Immature natural killer cell (primary cell): ENCODE data around the gene GEMIN7. TPM values are rescaled to one million over a fixed set of nuclear protein-coding genes. Genes with fewer than 3 reads are reported as not detected.

ENCODE experiments used
- DNase-seq, 3 donors: peaks; one replicate each; pipeline ENCODE4 v3.0.0; 2022; ENCODE audit warnings: mixed read lengths in 1 of 3
- H3K27ac Mint-ChIP-seq, 6 donors: one replicate each; pipeline ENCODE4 v1.8.0; 2020; ENCODE audit warnings: mixed read lengths in 6 of 6, mild to moderate bottlenecking in 5 of 6, inconsistent platforms in 4 of 6, moderate library complexity in 3 of 6
- H3K27me3 Mint-ChIP-seq, 3 donors: one replicate each; pipeline ENCODE4 v1.8.0; 2020 to 2021; ENCODE audit warnings: low read depth in 3 of 3, mild to moderate bottlenecking in 3 of 3, mixed read lengths in 3 of 3, moderate library complexity in 3 of 3, inconsistent platforms in 1 of 3
- H3K36me3 Mint-ChIP-seq, 3 donors: one replicate each; pipeline ENCODE4 v1.8.0; 2020; ENCODE audit warnings: mixed read lengths in 3 of 3, inconsistent platforms in 2 of 3, mild to moderate bottlenecking in 2 of 3
- H3K4me1 Mint-ChIP-seq, 2 donors: one replicate each; pipeline ENCODE4 v1.8.0; 2020; ENCODE audit warnings: inconsistent platforms in 2 of 2, mild to moderate bottlenecking in 2 of 2, mixed read lengths in 2 of 2, moderate library complexity in 1 of 2
- H3K4me3 Mint-ChIP-seq, 5 donors: one replicate each; pipeline ENCODE4 v1.8.0; 2020; ENCODE audit warnings: mild to moderate bottlenecking in 5 of 5, mixed read lengths in 5 of 5, inconsistent platforms in 3 of 5, moderate library complexity in 3 of 5
- H3K9me3 Mint-ChIP-seq, 6 donors: one replicate each; pipeline ENCODE4 v1.8.0; 2020; ENCODE audit warnings: mild to moderate bottlenecking in 6 of 6, mixed read lengths in 6 of 6, inconsistent platforms in 4 of 6, moderate library complexity in 3 of 6
- polyA plus RNA-seq, 3 donors: library from polyadenylated mRNA; unstranded; fragments of 300-500 nt; fragmentation: Illumina TruSeq; gene quantifications; one replicate each; pipeline ENCODE4 v1.2.3, GENCODE V29; 2021

Gene GEMIN7
- polyA plus RNA-seq, 3 donors from 2014 or later, result 120 to 130 (median 123) TPM

- peak overlapping the region in 4 of 6 donors; percentile 28 to 70 (median 51) for H3K27ac Mint-ChIP-seq
- H3K36me3 Mint-ChIP-seq, result peaks cover 3 to 12% (median 4%) of the 10 kb centered on the region in 3 donors
- DNase-seq, result no peak
- no peak overlapping the region for H3K4me3 Mint-ChIP-seq
- no peaks in the 10 kb centered on the region for H3K27me3 Mint-ChIP-seq
- H3K4me1 Mint-ChIP-seq, result peaks cover 29 to 42% of the 10 kb centered on the region in 2 donors
- no peaks in the 10 kb centered on the region for H3K9me3 Mint-ChIP-seq
Observed at GRCh38 chr19:45049073-45049736, 29.9 kb upstream of the GEMIN7 start.

- Mint-ChIP-seq H3K27ac (peak overlapping the region in 2 of 6 donors; percentile 42 to 67), H3K36me3 (peaks cover under 1 to 15% (median 4%) of the 10 kb centered on the region in 3 donors), H3K4me1 (peaks cover 29 to 38% of the 10 kb centered on the region in 2 donors), H3K4me3 (no peak overlapping the region), H3K27me3 (no peaks in the 10 kb centered on the region), H3K9me3 (no peaks in the 10 kb centered on the region)
- no peak for DNase-seq
Observed at GRCh38 chr19:45050036-45050435, 29.0 kb upstream of the GEMIN7 start.

- no peak for DNase-seq
- Mint-ChIP-seq H3K4me1 (peaks cover 18 to 21% of the 10 kb centered on the region in 2 donors), H3K4me3 (no peak overlapping the region), H3K27me3 (no peaks in the 10 kb centered on the region), H3K9me3 (no peaks in the 10 kb centered on the region), H3K27ac (no peak overlapping the region), H3K36me3 (peaks cover 0 to 11% (median 4%) of the 10 kb centered on the region in 3 donors)
Observed at GRCh38 chr19:45051929-45052579, 27.0 kb upstream of the GEMIN7 start.

- DNase-seq, result no peak
- Mint-ChIP-seq H3K27me3 (no peaks in the 10 kb centered on the region), H3K36me3 (peaks cover 12 to 30% (median 12%) of the 10 kb centered on the region in 3 donors), H3K27ac (no peak overlapping the region), H3K9me3 (no peaks in the 10 kb centered on the region), H3K4me1 (peaks cover 4 to 7% of the 10 kb centered on the region in 2 donors), H3K4me3 (no peak overlapping the region)
Observed at GRCh38 chr19:45056831-45057230, 22.2 kb upstream of the GEMIN7 start.

- H3K9me3 Mint-ChIP-seq, result no peaks in the 10 kb centered on the region
- no peak for DNase-seq
- H3K4me1 Mint-ChIP-seq, result peaks cover 4 to 7% of the 10 kb centered on the region in 2 donors
- H3K27ac Mint-ChIP-seq, result peak overlapping the region in 3 of 6 donors; percentile 7 to 65 (median 12)
- H3K4me3 Mint-ChIP-seq, result no peak overlapping the region
- peaks cover 8 to 26% (median 12%) of the 10 kb centered on the region in 3 donors for H3K36me3 Mint-ChIP-seq
- no peaks in the 10 kb centered on the region for H3K27me3 Mint-ChIP-seq
Observed at GRCh38 chr19:45057444-45057843, 21.6 kb upstream of the GEMIN7 start.

- DNase-seq, result no peak
- H3K9me3 Mint-ChIP-seq, result no peaks in the 10 kb centered on the region
- peaks cover 4 to 7% of the 10 kb centered on the region in 2 donors for H3K4me1 Mint-ChIP-seq
- H3K27me3 Mint-ChIP-seq, result peaks cover 0 to 2% (median 0%) of the 10 kb centered on the region in 3 donors
- peak overlapping the region in 1 of 6 donors; percentile 45 for H3K27ac Mint-ChIP-seq
- peaks cover 13 to 31% (median 16%) of the 10 kb centered on the region in 3 donors for H3K36me3 Mint-ChIP-seq
- H3K4me3 Mint-ChIP-seq, result no peak overlapping the region
Observed at GRCh38 chr19:45058622-45059159, 20.4 kb upstream of the GEMIN7 start.

GRCh38 chr19:45059258-45059965 is 19.6 kb upstream of the GEMIN7 start:
- no peaks in the 10 kb centered on the region for H3K9me3 Mint-ChIP-seq
- DNase-seq, result peak; percentile 68 to 77 (median 70)
- H3K4me1 Mint-ChIP-seq, result peaks cover 4 to 7% of the 10 kb centered on the region in 2 donors
- no peak overlapping the region for H3K4me3 Mint-ChIP-seq
- peaks cover 13 to 28% (median 16%) of the 10 kb centered on the region in 3 donors for H3K36me3 Mint-ChIP-seq
- H3K27me3 Mint-ChIP-seq, result peaks cover 0 to 2% (median 0%) of the 10 kb centered on the region in 3 donors
- peak overlapping the region in 5 of 6 donors; percentile 33 to 77 (median 73) for H3K27ac Mint-ChIP-seq

GRCh38 chr19:45061965-45062364 is 17.1 kb upstream of the GEMIN7 start:
- Mint-ChIP-seq H3K4me3 (no peak overlapping the region), H3K27me3 (peaks cover 0 to 2% (median 0%) of the 10 kb centered on the region in 3 donors), H3K36me3 (peaks cover 13 to 26% (median 16%) of the 10 kb centered on the region in 3 donors), H3K4me1 (peaks cover 4 to 7% of the 10 kb centered on the region in 2 donors), H3K27ac (no peak overlapping the region), H3K9me3 (no peaks in the 10 kb centered on the region)
- no peak for DNase-seq

- DNase-seq, result no peak
- Mint-ChIP-seq H3K9me3 (no peaks in the 10 kb centered on the region), H3K4me3 (no peak overlapping the region), H3K36me3 (peaks cover 9 to 18% (median 13%) of the 10 kb centered on the region in 3 donors), H3K4me1 (peaks cover 4 to 7% of the 10 kb centered on the region in 2 donors), H3K27me3 (peaks cover 0 to 2% (median 0%) of the 10 kb centered on the region in 3 donors), H3K27ac (no peak overlapping the region)
Observed at GRCh38 chr19:45063851-45064801, 14.9 kb upstream of the GEMIN7 start.

GRCh38 chr19:45066921-45067661 is 12.0 kb upstream of the GEMIN7 start:
- no peak for DNase-seq
- Mint-ChIP-seq H3K27ac (peak overlapping the region in 1 of 6 donors; percentile 45), H3K4me1 (peaks cover 0 to 1% of the 10 kb centered on the region in 2 donors), H3K4me3 (no peak overlapping the region), H3K27me3 (peaks cover 0 to 7% (median 2%) of the 10 kb centered on the region in 3 donors), H3K9me3 (no peaks in the 10 kb centered on the region), H3K36me3 (peaks cover 4 to 11% (median 4%) of the 10 kb centered on the region in 3 donors)

GRCh38 chr19:45068041-45068440 is 11.0 kb upstream of the GEMIN7 start:
- peaks cover 0 to 7% (median 2%) of the 10 kb centered on the region in 3 donors for H3K27me3 Mint-ChIP-seq
- no peak overlapping the region for H3K4me3 Mint-ChIP-seq
- peaks cover under 1 to 5% (median under 1%) of the 10 kb centered on the region in 3 donors for H3K36me3 Mint-ChIP-seq
- H3K27ac Mint-ChIP-seq, result no peak overlapping the region
- H3K9me3 Mint-ChIP-seq, result no peaks in the 10 kb centered on the region
- H3K4me1 Mint-ChIP-seq, result peaks cover 0 to 3% of the 10 kb centered on the region in 2 donors
- DNase-seq, result no peak

GRCh38 chr19:45069056-45069455 is 10.0 kb upstream of the GEMIN7 start:
- no peak for DNase-seq
- peaks cover 0 to 4% (median 0%) of the 10 kb centered on the region in 3 donors for H3K36me3 Mint-ChIP-seq
- H3K27me3 Mint-ChIP-seq, result peaks cover 0 to 5% (median 2%) of the 10 kb centered on the region in 3 donors
- no peaks in the 10 kb centered on the region for H3K9me3 Mint-ChIP-seq
- H3K27ac Mint-ChIP-seq, result peak overlapping the region in 1 of 6 donors; percentile 61
- no peak overlapping the region for H3K4me3 Mint-ChIP-seq
- peaks cover 0 to 3% of the 10 kb centered on the region in 2 donors for H3K4me1 Mint-ChIP-seq
